Bronchus fibroblast of lung (primary cell): ENCODE measurements around the gene NKAPL. TPM values are rescaled to one million over a fixed set of nuclear protein-coding genes. Genes with fewer than 3 reads are reported as not detected.

Experiments used
- total RNA-seq: library from RNA; depleted of rRNA; stranded (reverse); fragments of >200 nt; gene quantifications from 2 replicates; pipeline ENCODE4 v1.2.3, GENCODE V29; 2015

NKAPL gene
- 0.89 and 1.3 TPM in 2 replicates for total RNA-seq

GRCh38 chr6:28258877-28259777 is at the start of gene NKAPL:
Gene NKAPL (plus strand): TSS chr6:28259297. CDS start chr6:28259372, 75 bp downstream.

DNA sequence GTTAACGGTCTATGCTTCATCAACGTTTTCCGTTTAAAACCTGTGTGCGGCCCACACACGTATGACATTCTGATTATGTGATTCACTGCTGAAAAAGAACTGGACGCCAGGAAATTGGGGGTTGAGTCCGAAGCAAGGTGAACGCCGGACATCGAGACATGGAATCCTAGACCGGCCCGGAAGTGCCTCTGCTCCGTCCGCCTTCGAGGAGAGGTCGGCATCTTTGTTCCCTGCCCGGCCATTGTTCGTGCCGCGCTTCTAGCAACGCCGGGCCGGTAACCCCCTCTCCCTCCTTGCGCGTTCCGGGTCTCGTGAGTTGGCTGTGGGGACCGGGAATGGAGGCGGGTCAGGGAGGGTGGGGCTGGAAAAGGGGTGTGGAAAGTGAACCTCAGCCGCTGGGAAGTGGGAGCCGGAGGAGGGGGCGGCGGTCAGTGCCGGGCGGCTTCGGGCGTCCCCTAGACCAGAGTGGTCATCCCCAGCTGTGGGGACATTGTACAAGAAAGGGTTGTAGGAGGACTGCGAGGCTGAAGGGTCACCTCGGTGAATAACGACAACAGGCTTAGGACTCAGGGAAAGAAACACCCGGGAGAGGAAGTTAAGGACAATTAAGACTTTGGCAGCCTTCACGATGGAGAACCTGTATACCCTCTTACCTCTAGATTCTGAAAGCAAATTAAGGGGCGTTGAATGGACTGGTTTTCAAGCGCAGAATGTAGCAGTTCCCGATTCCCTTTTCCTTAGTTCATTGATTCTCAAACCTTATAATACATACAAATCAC is 33.9 kb upstream of the NKAPL start, which contains the start of gene ZSCAN9:
Gene ZSCAN9, plus strand, starts transcription at position 220 of the 779 bp plus-strand sequence. CDS start 1,810 bp downstream, outside the sequence.

DNA sequence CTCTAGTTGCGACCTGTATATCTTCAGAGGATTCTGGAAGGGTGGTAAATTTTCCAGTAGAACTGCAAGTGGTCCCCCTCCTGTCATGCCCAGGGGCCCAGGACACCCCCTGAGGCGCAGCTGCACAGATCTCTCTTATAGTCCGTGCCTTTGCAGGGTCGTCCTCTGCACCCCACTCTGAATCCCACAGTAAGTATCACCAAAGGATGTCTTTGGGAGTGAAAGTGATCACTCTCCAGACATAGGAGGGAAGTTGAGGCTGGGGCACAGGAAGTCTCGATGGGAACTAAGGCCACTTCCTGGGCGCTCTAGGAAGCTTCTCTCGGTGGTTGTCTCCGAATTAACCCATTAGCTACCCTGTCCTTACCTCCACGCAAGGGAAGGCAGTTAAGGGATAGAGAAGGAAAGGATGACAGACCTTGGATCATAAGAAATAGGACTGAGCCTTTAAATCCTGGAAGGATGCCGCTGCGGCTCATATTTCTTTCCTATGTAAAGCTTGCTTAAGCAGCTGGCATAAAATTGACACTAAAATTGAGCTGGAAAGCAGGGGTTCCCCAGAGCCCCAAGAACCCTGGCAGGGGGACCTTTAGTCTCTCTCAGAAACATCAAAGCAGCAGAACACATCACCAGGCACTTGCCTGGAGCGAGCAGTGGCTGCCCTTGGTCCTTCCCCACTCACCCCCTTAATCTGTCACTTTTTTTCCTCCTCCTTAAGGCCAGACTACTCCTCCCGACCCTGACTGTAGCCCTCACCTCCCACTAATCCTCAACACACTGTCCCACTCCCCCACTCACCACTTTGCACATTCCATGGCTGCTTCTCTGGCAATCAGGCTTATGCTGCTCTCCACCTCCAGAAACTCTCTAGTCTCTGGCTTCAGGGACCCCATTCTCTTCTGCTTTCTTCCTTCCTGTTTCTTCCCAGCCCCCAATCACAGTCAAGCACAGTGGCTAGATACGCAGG is 6.8 kb upstream of the NKAPL start, which contains the start of gene ZKSCAN4:
Gene ZKSCAN4, minus strand, starts transcription at position 261 of the 967 bp plus-strand sequence. CDS start 289 bp downstream, outside the sequence.

GRCh38 chr6:28266962-28267694 is 8.0 kb downstream of the NKAPL start, which contains the start of gene ZSCAN26:
Gene ZSCAN26 (plus strand): TSS chr6:28267143. CDS start chr6:28271920, 4,777 bp downstream.

GRCh38 chr6:28281288-28282064 is 22.4 kb downstream of the NKAPL start, which contains the start of gene PGBD1:
Gene PGBD1 (plus strand): TSS chr6:28281572. CDS start chr6:28283814, 2,242 bp downstream.

Other genes with a start within 250 kb of the NKAPL start
- 0.34 and 0.45 TPM in 2 replicates for gene ZNF165, start 178.7 kb upstream of the NKAPL start, total RNA-seq
- gene ZSCAN16, start 134.7 kb upstream of the NKAPL start, total RNA-seq = 1.7 and 1.8 TPM in 2 replicates
- gene ZKSCAN8, start 117.4 kb upstream of the NKAPL start, total RNA-seq = 5.2 and 5.5 TPM in 2 replicates
- 8.1 and 10.4 TPM in 2 replicates for gene ZSCAN9, start 34.0 kb upstream of the NKAPL start, total RNA-seq
- 4.0 and 4.5 TPM in 2 replicates for gene ZKSCAN4, start 7.0 kb upstream of the NKAPL start, total RNA-seq
- 11.0 and 11.9 TPM in 2 replicates for gene ZSCAN26, start 7.8 kb downstream of the NKAPL start, total RNA-seq
- 5.9 and 7.1 TPM in 2 replicates for gene PGBD1, start 22.3 kb downstream of the NKAPL start, total RNA-seq
- gene ZSCAN31, start 76.9 kb downstream of the NKAPL start, total RNA-seq = 0.84 and 0.89 TPM in 2 replicates
- gene ZKSCAN3, start 90.7 kb downstream of the NKAPL start, total RNA-seq = 2.7 and 3.3 TPM in 2 replicates
- 3.4 and 5.5 TPM in 2 replicates for gene ZSCAN12, start 140.4 kb downstream of the NKAPL start, total RNA-seq
- 1.5 and 2.5 TPM in 2 replicates for gene ZSCAN23, start 184.2 kb downstream of the NKAPL start, total RNA-seq